ENCODE measurements around the gene STUB1. TPM values are rescaled to one million over a fixed set of nuclear protein-coding genes. Genes with fewer than 3 reads are reported as not detected.

The STUB1 gene
- total and polyA plus RNA-seq, 12 donors: 92.7 to 165 (median 116) TPM

- H3K27me3 ChIP-seq: no peaks in the 10 kb centered on the region
- intact Hi-C loops (cut with DNase I): no loop called here
- no peak for TF ChIP-seq CTCF (IDR thresholded peaks at IDR 0.05)
- H3K4me3 ChIP-seq: peak overlapping the region in 4 of 10 donors; percentile 16 to 33 (median 22)
- no peak for ATAC-seq
- no peaks in the 10 kb centered on the region for H3K9me3 ChIP-seq
- no peak for DNase-seq
- peaks cover 37 to 79% (median 64%) of the 10 kb centered on the region in 9 donors for H3K4me1 ChIP-seq
- WGBS, 2 donors: 73 to 77% methylated on average over 22 of the region's 22 CpGs
- H3K27ac ChIP-seq: peak overlapping the region; percentile 64 to 96 (median 80)
- peaks cover 0 to 3% (median 0%) of the 10 kb centered on the region in 9 donors for H3K36me3 ChIP-seq
These were observed 33.5 kb upstream of the STUB1 start for GRCh38 chr16:646679-647172.

GRCh38 chr16:647173-647902 is 32.9 kb upstream of the STUB1 start:
- Histone ChIP-seq H3K4me3 (no peak overlapping the region), H3K36me3 (peaks cover 0 to 5% (median 0%) of the 10 kb centered on the region in 9 donors), H3K9me3 (no peaks in the 10 kb centered on the region), H3K27ac (peak overlapping the region in 8 of 10 donors; percentile 80 to 96 (median 92)), H3K4me1 (peaks cover 37 to 78% (median 64%) of the 10 kb centered on the region in 9 donors), H3K27me3 (no peaks in the 10 kb centered on the region)
- TF ChIP-seq CTCF (IDR thresholded peaks at IDR 0.05): no peak
- DNase-seq (no peak), ATAC-seq (peak in 5 of 8 donors; percentile 0 to 7 (median 3))
- intact Hi-C loops (cut with DNase I): no loop called here
- 65 to 68% methylated on average over 25 of the region's 25 CpGs for WGBS, 2 donors

- 42 to 52% methylated on average over 24 of the region's 24 CpGs for WGBS, 2 donors
- peak in 1 of 8 donors; percentile 5 for ATAC-seq
- Histone ChIP-seq H3K9me3 (no peaks in the 10 kb centered on the region), H3K4me1 (peaks cover 33 to 69% (median 55%) of the 10 kb centered on the region in 9 donors), H3K4me3 (peak overlapping the region; percentile 65 to 85 (median 74)), H3K36me3 (peaks cover 0 to 13% (median 0%) of the 10 kb centered on the region in 9 donors), H3K27me3 (no peaks in the 10 kb centered on the region), H3K27ac (peak overlapping the region; percentile 76 to 96 (median 88))
- intact Hi-C loops (cut with DNase I): no loop called here
- TF ChIP-seq CTCF (IDR thresholded peaks at IDR 0.05): peak in 7 of 9 donors; percentile 10 to 45 (median 24)
- DNase-seq: no peak
These were observed 32.0 kb upstream of the STUB1 start for GRCh38 chr16:648071-648780.
